SK-N-SH (cell line): ENCODE data around the gene CEP19.

Experiments used
- EP300 ChIP-seq, 2 experiments: IDR thresholded peaks; 2 replicates each; pipeline versions ENCODE4 v1.4.0 to v1.6.1; 2012; ENCODE audit warnings: borderline replicate concordance in 1 of 2, low read depth in 1 of 2, low read length in 1 of 2
- FOXM1 ChIP-seq: IDR thresholded peaks from 2 replicates; pipeline ENCODE4 v1.4.0; 2012; ENCODE audit warnings: low read depth, mild to moderate bottlenecking
- GATA2 ChIP-seq: sonication (generic); formaldehyde crosslinking; IDR thresholded peaks from 2 replicates; pipeline ENCODE4 v1.5.0; 2020; ENCODE audit warnings: mild to moderate bottlenecking, missing genetic modification reagents
- NFIC ChIP-seq: IDR thresholded peaks from 2 replicates; pipeline ENCODE4 v1.4.0; 2012; ENCODE audit warnings: borderline replicate concordance
- RFX5 ChIP-seq: IDR thresholded peaks from 2 replicates; pipeline ENCODE4 v1.6.1; 2012; ENCODE audit warnings: mild to moderate bottlenecking, improper control_type of control experiment, low read length
- TAF1 ChIP-seq: IDR thresholded peaks from 2 replicates; pipeline ENCODE4 v1.6.1; 2012; ENCODE audit warnings: low read depth, mild to moderate bottlenecking, low read length, moderate library complexity, borderline replicate concordance
- YY1 ChIP-seq: IDR thresholded peaks from 2 replicates; pipeline ENCODE4 v1.4.0; 2012; ENCODE audit warnings: low read depth, mild to moderate bottlenecking
- TF ChIP-seq, protein P1 (sequence below): fragments of 200-600 bp; sonication (generic); IDR thresholded peaks from 2 replicates; pipeline ENCODE4 v1.6.1; 2017; ENCODE audit warnings: antibody characterized with exemption, mild to moderate bottlenecking, moderate library complexity

DNA sequence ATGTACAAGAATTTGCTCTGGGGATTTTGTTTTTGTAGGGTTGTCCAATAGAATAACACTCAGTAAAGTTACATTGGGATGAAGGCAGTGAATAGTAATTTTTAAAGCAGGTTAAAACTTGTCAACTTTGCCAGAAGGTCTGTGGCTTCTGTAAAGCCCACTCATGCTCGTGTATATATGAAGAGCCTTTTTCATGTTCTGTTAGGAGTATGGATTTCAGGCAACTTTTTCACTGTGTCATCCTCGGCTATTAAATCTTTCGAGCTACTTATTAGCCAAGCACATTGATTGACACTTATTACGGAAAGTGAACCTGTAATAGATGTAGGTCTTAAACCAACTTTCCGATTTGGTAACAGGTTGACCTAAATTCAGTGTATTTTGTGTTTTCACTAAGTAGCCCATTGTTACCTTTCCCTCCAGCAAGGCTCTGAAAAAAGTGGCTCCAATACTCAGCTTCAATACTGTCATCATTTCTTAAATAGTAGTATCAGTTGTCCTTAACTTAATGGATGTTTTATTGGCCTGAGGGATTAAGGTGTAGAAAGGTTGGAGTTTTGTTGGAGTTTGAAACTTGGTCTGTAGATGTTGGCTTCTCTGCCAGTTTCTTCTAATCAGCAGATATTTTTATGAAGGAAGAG, 29.3 kb upstream of the CEP19 start:
- TF ChIP-seq RFX5 (no peak), YY1 (no peak), FOXM1 (no peak), NFIC (no peak), EP300 (IDR thresholded peaks at IDR 0.05; ENCODE audit: borderline replicate concordance in 1 of 2, low read depth in 1 of 2, low read length in 1 of 2) (no peak), TAF1 (no peak), GATA2 (CRISPR knock-in tag) (no peak)
- TF ChIP-seq, protein P1, sequence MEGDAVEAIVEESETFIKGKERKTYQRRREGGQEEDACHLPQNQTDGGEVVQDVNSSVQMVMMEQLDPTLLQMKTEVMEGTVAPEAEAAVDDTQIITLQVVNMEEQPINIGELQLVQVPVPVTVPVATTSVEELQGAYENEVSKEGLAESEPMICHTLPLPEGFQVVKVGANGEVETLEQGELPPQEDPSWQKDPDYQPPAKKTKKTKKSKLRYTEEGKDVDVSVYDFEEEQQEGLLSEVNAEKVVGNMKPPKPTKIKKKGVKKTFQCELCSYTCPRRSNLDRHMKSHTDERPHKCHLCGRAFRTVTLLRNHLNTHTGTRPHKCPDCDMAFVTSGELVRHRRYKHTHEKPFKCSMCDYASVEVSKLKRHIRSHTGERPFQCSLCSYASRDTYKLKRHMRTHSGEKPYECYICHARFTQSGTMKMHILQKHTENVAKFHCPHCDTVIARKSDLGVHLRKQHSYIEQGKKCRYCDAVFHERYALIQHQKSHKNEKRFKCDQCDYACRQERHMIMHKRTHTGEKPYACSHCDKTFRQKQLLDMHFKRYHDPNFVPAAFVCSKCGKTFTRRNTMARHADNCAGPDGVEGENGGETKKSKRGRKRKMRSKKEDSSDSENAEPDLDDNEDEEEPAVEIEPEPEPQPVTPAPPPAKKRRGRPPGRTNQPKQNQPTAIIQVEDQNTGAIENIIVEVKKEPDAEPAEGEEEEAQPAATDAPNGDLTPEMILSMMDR, result no peak
